ENCODE data around the gene RAB26.
A peak's percentile ranks its signal among the peaks of the same experiment; 100 is the strongest.
"Not testable (repeated sequence)": the region's sequence is repeated elsewhere in the genome, so short reads cannot be mapped to it uniquely, and the experiment has no call there.

The RAB26 gene

DNA sequence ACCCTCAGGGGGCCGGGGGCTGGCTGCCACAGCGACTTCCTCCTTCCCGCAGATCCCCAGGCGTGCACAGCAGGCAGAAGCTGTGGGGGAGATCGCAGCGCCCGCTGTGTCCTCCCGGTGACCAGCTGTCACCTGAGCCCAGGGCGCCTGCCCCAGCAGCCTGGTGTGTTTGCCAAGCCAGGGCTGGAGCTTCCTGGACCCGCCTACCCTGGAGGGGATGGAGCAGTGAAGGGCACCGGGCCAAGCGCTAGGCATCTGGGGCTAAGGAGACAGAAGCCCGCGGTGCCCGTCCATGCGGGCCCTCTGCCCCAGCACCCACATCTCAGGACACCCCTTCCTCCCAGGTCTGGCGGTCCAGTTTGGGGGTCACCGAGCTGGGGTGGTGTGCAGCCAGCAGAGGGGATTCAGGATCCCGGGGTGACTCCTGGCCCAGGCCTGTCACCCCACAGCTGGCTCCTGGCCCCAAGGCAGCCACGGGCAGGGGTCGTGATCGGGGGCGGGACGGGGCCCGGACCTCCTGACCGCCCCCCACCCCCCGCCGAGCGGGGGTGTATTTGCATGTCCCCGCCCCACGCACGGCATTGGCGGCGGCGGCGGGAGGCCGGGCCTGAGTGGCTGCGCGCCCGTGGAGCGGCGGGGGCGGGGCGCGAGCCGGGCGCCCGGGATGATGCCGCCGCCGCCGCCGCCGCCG lies at the start of gene RAB26:
RAB26 (plus strand) TSS at position 645 of the 691 bp plus-strand sequence. CDS start 159 bp downstream, outside the sequence.
- in situ Hi-C loops (cut with HindIII; ENCODE audit: low sequenced_read_pairs): no loop called here
- peak; percentile 44 for DNase-seq (ENCODE audit: low read depth, low spot score)
- TF ChIP-seq, protein P1, sequence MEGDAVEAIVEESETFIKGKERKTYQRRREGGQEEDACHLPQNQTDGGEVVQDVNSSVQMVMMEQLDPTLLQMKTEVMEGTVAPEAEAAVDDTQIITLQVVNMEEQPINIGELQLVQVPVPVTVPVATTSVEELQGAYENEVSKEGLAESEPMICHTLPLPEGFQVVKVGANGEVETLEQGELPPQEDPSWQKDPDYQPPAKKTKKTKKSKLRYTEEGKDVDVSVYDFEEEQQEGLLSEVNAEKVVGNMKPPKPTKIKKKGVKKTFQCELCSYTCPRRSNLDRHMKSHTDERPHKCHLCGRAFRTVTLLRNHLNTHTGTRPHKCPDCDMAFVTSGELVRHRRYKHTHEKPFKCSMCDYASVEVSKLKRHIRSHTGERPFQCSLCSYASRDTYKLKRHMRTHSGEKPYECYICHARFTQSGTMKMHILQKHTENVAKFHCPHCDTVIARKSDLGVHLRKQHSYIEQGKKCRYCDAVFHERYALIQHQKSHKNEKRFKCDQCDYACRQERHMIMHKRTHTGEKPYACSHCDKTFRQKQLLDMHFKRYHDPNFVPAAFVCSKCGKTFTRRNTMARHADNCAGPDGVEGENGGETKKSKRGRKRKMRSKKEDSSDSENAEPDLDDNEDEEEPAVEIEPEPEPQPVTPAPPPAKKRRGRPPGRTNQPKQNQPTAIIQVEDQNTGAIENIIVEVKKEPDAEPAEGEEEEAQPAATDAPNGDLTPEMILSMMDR (IDR thresholded peaks at IDR 0.05; ENCODE audit: low read depth, low read length): no peak
- peak within 1 kb of the TSS; percentile 17 for H3K4me3 ChIP-seq (ENCODE audit: low read depth, low read length)

DNA sequence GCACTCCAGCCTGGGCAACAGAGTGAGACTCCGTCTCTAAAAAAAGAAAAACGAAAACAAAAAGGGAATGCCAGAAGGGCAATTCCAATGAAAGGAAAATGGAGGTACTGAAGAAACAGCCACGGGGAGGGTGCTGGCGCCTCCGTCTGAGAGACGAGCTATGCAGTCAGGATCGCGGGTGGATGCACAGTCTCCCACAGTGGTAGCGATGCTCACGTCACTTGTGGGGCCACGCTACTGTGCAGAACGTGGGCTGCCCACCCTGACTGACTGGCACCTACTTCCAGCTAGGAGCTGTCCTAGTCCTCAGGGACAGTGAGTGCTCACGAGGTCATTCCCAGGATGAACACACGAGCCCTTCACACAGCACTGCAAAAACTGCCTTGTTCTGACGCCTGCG lies 46.8 kb upstream of the RAB26 start:
- in situ Hi-C loops (cut with HindIII; ENCODE audit: low sequenced_read_pairs); H3K4me3 ChIP-seq (ENCODE audit: low read depth, low read length); DNase-seq (ENCODE audit: low read depth, low spot score): not testable (repeated sequence)

GRCh38 chr16:2102471-2102870 lies 46.0 kb upstream of the RAB26 start:
- DNase-seq (ENCODE audit: low read depth, low spot score): no peak
- H3K4me3 ChIP-seq (ENCODE audit: low read depth, low read length): no peak overlapping the region
- TF ChIP-seq, protein P1 (IDR thresholded peaks at IDR 0.05; ENCODE audit: low read depth, low read length): no peak
- in situ Hi-C loops (cut with HindIII; ENCODE audit: low sequenced_read_pairs): no loop called here

DNA sequence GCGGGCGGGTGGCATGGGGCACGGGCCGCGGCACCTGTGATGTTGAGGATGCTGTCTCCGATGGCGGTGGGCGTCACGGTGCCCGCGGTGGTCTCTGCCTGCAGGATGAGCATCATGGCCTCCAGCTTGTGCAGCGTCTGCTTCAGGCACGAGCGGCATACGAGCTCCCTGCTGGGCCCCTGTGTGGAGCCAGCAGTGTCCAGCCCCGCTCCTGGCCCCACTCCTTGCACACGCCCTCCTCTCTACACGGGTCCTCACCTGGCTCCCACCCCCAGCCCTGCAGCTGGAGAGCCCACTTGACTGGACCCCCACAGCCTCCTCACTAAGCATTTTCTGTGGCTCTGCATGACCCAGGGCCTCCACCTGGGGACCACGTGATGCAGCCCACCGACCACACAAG lies 44.0 kb upstream of the RAB26 start:
- H3K4me3 ChIP-seq (ENCODE audit: low read depth, low read length); in situ Hi-C loops (cut with HindIII; ENCODE audit: low sequenced_read_pairs); DNase-seq (ENCODE audit: low read depth, low spot score): not testable (repeated sequence)

GRCh38 chr16:2105291-2105690 lies 43.1 kb upstream of the RAB26 start:
- DNase-seq (ENCODE audit: low read depth, low spot score); in situ Hi-C loops (cut with HindIII; ENCODE audit: low sequenced_read_pairs): not testable (repeated sequence)

DNA sequence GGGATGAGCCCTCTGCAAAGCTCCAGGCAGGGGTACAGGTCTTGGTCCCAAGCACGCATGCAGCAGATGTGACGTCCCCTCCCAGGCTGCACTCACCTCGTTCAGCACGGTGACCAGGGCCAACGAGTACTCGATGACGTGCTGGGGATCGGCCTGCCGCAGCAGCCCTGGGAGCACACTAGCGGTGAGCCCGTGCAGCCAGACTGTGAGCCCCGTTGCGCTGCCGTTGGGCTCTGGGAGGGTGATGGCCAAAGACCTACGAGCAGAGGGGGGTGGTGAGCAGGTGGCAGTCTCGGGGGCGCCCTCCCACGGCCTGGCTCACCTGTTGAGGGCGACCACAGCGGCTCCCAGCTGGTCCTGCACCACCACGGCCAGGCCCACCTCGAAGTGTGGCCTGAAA lies 42.7 kb upstream of the RAB26 start:
- in situ Hi-C loops (cut with HindIII; ENCODE audit: low sequenced_read_pairs); H3K4me3 ChIP-seq (ENCODE audit: low read depth, low read length); DNase-seq (ENCODE audit: low read depth, low spot score): not testable (repeated sequence)

More at GRCh38 chr16:2105291-2105690, 43.1 kb upstream of the RAB26 start:
- H3K4me3 ChIP-seq (ENCODE audit: low read depth, low read length): not testable (repeated sequence)

GRCh38 chr16:2106211-2106610 lies 42.2 kb upstream of the RAB26 start:
- H3K4me3 ChIP-seq (ENCODE audit: low read depth, low read length); DNase-seq (ENCODE audit: low read depth, low spot score); in situ Hi-C loops (cut with HindIII; ENCODE audit: low sequenced_read_pairs): not testable (repeated sequence)

- DNase-seq (ENCODE audit: low read depth, low spot score): peak; percentile 46
- H3K4me3 ChIP-seq (ENCODE audit: low read depth, low read length); in situ Hi-C loops (cut with HindIII; ENCODE audit: low sequenced_read_pairs): not testable (repeated sequence)
Measured at GRCh38 chr16:2107121-2107790, 41.2 kb upstream of the RAB26 start.

DNA sequence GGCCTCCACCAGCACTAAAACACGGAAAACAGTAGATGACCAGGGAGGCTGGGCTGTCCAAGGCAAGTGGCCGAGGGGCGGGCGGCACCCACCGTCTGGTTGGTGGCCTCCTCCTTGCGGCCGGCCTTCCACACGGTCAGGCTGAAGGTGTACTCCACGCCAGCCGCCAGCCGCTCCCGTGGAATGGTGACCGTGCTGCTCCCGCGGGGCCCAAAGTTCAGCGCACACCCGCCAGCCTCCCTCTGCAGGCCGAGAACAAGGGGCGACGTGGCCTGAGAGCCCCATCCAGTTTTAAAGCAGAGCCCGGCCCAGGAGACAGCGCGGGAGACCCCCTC lies 40.7 kb upstream of the RAB26 start:
- DNase-seq (ENCODE audit: low read depth, low spot score); H3K4me3 ChIP-seq (ENCODE audit: low read depth, low read length); in situ Hi-C loops (cut with HindIII; ENCODE audit: low sequenced_read_pairs): not testable (repeated sequence)

DNA sequence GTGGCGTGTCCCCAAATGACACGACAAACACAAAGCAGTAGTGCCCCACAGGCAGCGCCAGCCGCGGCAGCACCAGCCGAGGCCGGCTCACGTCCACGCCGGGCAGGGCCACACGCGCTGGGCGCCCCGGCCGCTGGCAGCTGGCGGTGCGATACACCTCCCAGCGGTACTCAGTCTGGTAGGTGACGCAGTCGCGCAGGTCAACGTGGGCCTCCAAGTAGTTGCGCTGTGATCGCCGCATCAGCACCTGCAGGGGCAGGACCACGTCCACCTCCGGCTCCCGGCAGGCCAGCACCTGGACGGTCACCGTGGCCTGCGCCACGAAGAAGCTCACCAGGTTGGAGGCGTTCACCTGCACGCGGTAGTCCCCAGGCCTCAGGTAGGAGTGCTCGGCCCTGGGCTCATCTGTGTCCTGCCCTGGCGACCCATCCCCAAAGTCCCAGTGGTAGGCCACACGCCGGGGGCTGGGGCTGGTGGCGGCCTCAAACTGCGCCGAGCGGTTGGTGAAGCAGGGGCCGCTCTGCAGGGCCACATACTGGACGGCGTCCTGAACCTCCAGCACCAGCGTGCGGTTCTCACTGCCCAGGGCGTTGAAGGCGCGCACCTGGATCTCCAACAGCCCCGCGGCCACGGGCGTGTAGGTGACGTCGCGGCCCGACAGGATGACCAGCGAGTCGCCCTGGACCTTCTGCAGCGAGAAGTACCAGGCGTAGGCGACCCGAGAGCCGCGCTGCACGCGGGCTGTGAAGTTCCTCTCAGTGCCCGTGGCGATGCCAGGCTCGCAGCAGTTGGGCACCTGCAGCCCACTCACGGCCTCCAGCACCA lies 39.8 kb upstream of the RAB26 start:
- DNase-seq (ENCODE audit: low read depth, low spot score); in situ Hi-C loops (cut with HindIII; ENCODE audit: low sequenced_read_pairs); H3K4me3 ChIP-seq (ENCODE audit: low read depth, low read length): not testable (repeated sequence)

- in situ Hi-C loops (cut with HindIII; ENCODE audit: low sequenced_read_pairs); DNase-seq (ENCODE audit: low read depth, low spot score); H3K4me3 ChIP-seq (ENCODE audit: low read depth, low read length): not testable (repeated sequence)
Measured at GRCh38 chr16:2109271-2109580, 39.2 kb upstream of the RAB26 start.

GRCh38 chr16:2109872-2110271 lies 38.6 kb upstream of the RAB26 start:
- H3K4me3 ChIP-seq (ENCODE audit: low read depth, low read length); in situ Hi-C loops (cut with HindIII; ENCODE audit: low sequenced_read_pairs); DNase-seq (ENCODE audit: low read depth, low spot score): not testable (repeated sequence)

DNA sequence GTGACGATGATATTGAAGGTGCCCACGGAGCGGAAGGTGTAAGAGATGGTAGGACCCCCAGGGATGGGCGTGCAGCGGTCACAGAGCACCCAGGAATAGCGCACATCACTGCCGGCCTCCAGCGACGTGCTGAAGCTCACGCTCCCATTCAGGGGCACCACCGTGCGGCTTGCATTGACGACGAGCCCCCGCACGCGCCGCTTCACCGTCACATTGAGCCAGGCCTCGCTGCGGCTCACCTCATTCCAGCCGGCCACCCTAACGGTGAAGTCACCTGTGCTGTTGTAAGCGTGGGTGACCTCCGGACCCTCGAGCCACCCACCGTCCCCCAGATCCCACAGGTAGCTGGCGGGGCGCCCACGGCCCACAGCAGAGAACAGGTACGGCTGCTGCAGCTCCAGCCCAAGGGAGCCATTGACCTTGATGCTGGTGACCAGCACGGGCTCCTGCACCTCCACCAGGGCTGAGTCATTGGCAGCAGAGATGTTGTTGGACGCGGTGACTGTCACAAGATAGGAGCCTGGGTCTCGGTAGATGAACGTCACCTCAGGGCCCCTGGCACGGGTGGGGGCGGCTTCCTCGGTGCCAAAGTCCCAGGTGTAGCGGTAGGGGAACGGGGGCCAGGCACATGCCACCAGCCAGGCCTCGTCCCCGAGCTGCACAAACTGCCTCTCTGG lies 38.0 kb upstream of the RAB26 start:
- H3K4me3 ChIP-seq (ENCODE audit: low read depth, low read length); in situ Hi-C loops (cut with HindIII; ENCODE audit: low sequenced_read_pairs); DNase-seq (ENCODE audit: low read depth, low spot score): not testable (repeated sequence)

DNA sequence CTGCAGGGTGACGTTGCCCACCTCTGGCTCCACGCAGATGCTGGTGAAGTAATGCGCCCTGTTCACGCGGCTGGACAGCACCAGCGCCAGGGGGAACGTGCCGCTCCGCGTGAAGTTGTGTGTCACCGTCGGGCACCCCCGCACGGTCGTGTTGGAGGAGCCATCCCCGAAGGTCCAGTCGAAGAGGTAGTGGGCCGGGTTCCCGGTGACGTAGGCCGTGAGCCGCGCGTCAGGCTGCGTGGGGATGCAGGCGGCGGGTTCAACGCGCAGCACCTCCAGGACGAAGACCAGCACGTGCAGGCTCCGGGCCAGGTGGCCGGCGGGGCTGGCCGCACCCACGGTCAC lies 37.4 kb upstream of the RAB26 start:
- H3K4me3 ChIP-seq (ENCODE audit: low read depth, low read length); DNase-seq (ENCODE audit: low read depth, low spot score); in situ Hi-C loops (cut with HindIII; ENCODE audit: low sequenced_read_pairs): not testable (repeated sequence)
